NB4 (cell line): ENCODE data around the gene RAP1GAP.

Source experiments
- DNase-seq: peaks from one replicate; pipeline ENCODE4 v3.0.0; 2010; ENCODE audit warnings: low read depth
- H3K4me3 ChIP-seq: one replicate; pipeline ENCODE4 v1.5.1; 2011; ENCODE audit warnings: mild to moderate bottlenecking, low read depth, low read length, moderate library complexity
- MYC ChIP-seq: IDR thresholded peaks from 2 replicates; pipeline ENCODE4 v1.6.1; 2011; ENCODE audit warnings: low read depth, low read length
- POLR2A ChIP-seq: IDR thresholded peaks from 2 replicates; pipeline ENCODE4 v1.6.1; 2011; ENCODE audit warnings: mild to moderate bottlenecking; ENCODE audit not compliant: insufficient read length; ENCODE audit errors: extremely low read depth
- TF ChIP-seq, protein P1 (sequence below): IDR thresholded peaks from one replicate; pipeline ENCODE4 v1.5.1; 2012; ENCODE audit warnings: low read depth, low read length
- TF ChIP-seq, protein P2 (sequence below): IDR thresholded peaks from 2 replicates; pipeline ENCODE4 v1.6.1; 2011; ENCODE audit warnings: low read depth, low read length

The RAP1GAP gene

DNA sequence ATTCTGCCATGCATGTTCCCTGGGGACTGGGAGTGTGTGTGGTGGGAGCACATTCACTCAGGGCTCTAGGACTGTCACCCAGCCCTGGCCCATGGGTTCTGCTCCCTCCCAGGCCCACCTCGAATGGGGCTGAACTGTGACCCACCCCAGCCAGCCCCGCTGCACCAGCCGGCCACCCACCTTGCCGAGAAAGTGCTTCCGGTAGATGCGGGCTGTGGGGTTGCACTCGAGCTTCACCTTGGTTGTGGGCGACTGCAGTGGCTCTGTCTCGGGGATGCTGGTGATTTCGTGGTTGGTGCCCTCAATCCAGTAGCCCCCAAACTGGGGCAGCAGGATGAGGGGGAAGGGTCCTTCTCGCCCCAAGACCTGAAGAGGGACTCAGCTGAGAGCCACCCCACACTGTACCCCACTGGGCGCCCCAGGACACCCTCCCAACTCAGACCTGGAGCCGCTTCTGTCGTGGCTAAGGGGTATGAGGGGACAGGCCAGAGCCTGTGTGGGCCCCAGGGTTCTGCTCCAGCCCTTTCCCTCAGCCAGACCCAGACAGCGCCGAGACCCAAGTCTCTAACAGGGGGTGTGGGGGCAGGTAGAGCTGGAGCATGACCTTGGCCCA is 51.9 kb downstream of the RAP1GAP start:
- no peak overlapping the region for H3K4me3 ChIP-seq
- TF ChIP-seq, protein P1, sequence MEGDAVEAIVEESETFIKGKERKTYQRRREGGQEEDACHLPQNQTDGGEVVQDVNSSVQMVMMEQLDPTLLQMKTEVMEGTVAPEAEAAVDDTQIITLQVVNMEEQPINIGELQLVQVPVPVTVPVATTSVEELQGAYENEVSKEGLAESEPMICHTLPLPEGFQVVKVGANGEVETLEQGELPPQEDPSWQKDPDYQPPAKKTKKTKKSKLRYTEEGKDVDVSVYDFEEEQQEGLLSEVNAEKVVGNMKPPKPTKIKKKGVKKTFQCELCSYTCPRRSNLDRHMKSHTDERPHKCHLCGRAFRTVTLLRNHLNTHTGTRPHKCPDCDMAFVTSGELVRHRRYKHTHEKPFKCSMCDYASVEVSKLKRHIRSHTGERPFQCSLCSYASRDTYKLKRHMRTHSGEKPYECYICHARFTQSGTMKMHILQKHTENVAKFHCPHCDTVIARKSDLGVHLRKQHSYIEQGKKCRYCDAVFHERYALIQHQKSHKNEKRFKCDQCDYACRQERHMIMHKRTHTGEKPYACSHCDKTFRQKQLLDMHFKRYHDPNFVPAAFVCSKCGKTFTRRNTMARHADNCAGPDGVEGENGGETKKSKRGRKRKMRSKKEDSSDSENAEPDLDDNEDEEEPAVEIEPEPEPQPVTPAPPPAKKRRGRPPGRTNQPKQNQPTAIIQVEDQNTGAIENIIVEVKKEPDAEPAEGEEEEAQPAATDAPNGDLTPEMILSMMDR: no peak
- TF ChIP-seq, protein P2, sequence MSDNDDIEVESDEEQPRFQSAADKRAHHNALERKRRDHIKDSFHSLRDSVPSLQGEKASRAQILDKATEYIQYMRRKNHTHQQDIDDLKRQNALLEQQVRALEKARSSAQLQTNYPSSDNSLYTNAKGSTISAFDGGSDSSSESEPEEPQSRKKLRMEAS: no peak
- TF ChIP-seq POLR2A: no peak
- no peak for TF ChIP-seq MYC
- no peak for DNase-seq

GRCh38 chr1:21616372-21616771 is 52.8 kb downstream of the RAP1GAP start:
- DNase-seq: no peak
- H3K4me3 ChIP-seq: no peak overlapping the region

GRCh38 chr1:21614419-21615115 is 54.6 kb downstream of the RAP1GAP start:
- DNase-seq: no peak

More at GRCh38 chr1:21616372-21616771, 52.8 kb downstream of the RAP1GAP start:
- TF ChIP-seq, protein P1: no peak
- TF ChIP-seq, protein P2: no peak
- TF ChIP-seq POLR2A (no peak), MYC (no peak)

GRCh38 chr1:21613072-21613867 is 55.9 kb downstream of the RAP1GAP start:
- DNase-seq: no peak

More at GRCh38 chr1:21614419-21615115, 54.6 kb downstream of the RAP1GAP start:
- H3K4me3 ChIP-seq: no peak overlapping the region
- TF ChIP-seq, protein P2: no peak
- no peak for TF ChIP-seq POLR2A
- no peak for TF ChIP-seq MYC
- TF ChIP-seq, protein P1: no peak

DNA sequence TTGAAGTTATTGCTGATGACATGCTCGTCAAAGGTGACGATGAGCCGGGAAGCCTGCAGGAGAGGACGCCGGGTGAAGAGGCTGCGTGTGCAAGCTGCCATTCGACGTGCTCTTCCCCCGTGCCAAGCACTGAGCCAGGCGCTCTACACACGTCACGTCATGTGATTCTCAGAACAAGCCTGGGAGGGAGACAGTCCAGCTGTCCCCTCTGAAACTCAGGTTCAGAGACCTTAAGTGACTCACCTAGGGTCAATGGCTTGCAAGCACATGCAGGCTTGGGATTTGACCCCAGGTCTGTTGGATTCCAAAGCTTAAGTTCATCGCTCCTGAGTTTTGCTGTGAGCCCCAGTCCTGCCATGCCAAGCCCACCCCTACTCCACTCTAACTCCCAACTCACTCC is 57.1 kb downstream of the RAP1GAP start:
- DNase-seq: no peak
- no peak overlapping the region for H3K4me3 ChIP-seq
- no peak for TF ChIP-seq MYC
- TF ChIP-seq, protein P2: no peak

More at GRCh38 chr1:21613072-21613867, 55.9 kb downstream of the RAP1GAP start:
- TF ChIP-seq, protein P2: no peak
- TF ChIP-seq, protein P1: no peak
- TF ChIP-seq POLR2A (no peak), MYC (no peak)
- no peak overlapping the region for H3K4me3 ChIP-seq
